Measurements from ENCODE around the gene GGPS1.

- TF ChIP-seq, protein P1, sequence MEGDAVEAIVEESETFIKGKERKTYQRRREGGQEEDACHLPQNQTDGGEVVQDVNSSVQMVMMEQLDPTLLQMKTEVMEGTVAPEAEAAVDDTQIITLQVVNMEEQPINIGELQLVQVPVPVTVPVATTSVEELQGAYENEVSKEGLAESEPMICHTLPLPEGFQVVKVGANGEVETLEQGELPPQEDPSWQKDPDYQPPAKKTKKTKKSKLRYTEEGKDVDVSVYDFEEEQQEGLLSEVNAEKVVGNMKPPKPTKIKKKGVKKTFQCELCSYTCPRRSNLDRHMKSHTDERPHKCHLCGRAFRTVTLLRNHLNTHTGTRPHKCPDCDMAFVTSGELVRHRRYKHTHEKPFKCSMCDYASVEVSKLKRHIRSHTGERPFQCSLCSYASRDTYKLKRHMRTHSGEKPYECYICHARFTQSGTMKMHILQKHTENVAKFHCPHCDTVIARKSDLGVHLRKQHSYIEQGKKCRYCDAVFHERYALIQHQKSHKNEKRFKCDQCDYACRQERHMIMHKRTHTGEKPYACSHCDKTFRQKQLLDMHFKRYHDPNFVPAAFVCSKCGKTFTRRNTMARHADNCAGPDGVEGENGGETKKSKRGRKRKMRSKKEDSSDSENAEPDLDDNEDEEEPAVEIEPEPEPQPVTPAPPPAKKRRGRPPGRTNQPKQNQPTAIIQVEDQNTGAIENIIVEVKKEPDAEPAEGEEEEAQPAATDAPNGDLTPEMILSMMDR (conservative IDR thresholded peaks at IDR 0.05 in 1 of 2, IDR thresholded peaks at IDR 0.05 in 1 of 2; ENCODE audit: extremely low read depth in 1 of 2, insufficient read depth in 1 of 2, low read depth in 1 of 2, low read length in 2 of 2): no peak
- TF ChIP-seq EZH2 (IDR thresholded peaks at IDR 0.05; ENCODE audit: borderline replicate concordance, low read length): no peak
Observed at GRCh38 chr1:235368428-235368827, 40.1 kb downstream of the GGPS1 start.

Data from mammary epithelial cell (primary cell).